ENCODE data around the gene CHI3L2.

DNA sequence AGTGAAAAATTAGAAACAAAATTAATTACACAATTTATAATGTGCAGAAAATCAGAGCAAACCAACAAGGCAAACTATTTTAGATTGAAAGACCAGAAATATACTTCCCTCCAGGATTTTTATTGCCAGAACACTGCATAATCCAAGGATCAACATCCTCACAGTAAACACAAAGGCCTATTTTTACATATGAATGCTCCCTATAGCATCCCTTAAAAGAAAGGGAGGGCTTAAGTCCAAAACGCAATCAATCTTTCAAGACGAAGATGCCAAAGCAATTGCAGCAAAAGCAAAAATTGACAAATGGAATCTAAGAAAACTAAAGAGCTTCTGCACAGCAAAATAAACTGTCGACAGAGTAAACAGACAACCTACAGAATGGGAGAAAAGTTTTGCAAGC, 44.6 kb downstream of the CHI3L2 start:
- TF ChIP-seq GATA2 (IDR thresholded peaks at IDR 0.05; ENCODE audit: low read depth, low read length) (no peak), GATA3 (IDR thresholded peaks at IDR 0.05; ENCODE audit: low read depth, low read length) (no peak)

Measured in SH-SY5Y (cell line).